Fibroblast of lung (primary cell): ENCODE results near the gene URB1.

Source experiments
- EZH2 ChIP-seq: IDR thresholded peaks from 2 replicates; pipeline ENCODE4 v1.5.1; 2012; ENCODE audit warnings: low read length, control low read depth, mild to moderate bottlenecking; ENCODE audit errors: missing control alignments
- TF ChIP-seq, protein P1 (sequence below), 2 donors: IDR thresholded peaks in 1 of 2; conservative IDR thresholded peaks in 1 of 2; 1 replicate in 1 of 2; 2 replicates in 1 of 2; pipeline ENCODE4 v1.5.1; 2011 to 2012; ENCODE audit warnings: low read length in 2 of 2, control low read depth in 1 of 2, inconsistent platforms in 1 of 2, low read depth in 1 of 2, mild to moderate bottlenecking in 1 of 2

GRCh38 chr21:32322103-32322502, 70.7 kb downstream of the URB1 start:
- TF ChIP-seq, protein P1, sequence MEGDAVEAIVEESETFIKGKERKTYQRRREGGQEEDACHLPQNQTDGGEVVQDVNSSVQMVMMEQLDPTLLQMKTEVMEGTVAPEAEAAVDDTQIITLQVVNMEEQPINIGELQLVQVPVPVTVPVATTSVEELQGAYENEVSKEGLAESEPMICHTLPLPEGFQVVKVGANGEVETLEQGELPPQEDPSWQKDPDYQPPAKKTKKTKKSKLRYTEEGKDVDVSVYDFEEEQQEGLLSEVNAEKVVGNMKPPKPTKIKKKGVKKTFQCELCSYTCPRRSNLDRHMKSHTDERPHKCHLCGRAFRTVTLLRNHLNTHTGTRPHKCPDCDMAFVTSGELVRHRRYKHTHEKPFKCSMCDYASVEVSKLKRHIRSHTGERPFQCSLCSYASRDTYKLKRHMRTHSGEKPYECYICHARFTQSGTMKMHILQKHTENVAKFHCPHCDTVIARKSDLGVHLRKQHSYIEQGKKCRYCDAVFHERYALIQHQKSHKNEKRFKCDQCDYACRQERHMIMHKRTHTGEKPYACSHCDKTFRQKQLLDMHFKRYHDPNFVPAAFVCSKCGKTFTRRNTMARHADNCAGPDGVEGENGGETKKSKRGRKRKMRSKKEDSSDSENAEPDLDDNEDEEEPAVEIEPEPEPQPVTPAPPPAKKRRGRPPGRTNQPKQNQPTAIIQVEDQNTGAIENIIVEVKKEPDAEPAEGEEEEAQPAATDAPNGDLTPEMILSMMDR (conservative IDR thresholded peaks at IDR 0.05 in 1 of 2, IDR thresholded peaks at IDR 0.05 in 1 of 2; ENCODE audit: low read depth in 1 of 2, low read length in 2 of 2) = no peak
- TF ChIP-seq EZH2 = no peak
